K562 (cell line): ENCODE measurements around the gene WASF2. TPM values are rescaled to one million over a fixed set of nuclear protein-coding genes. Genes with fewer than 3 reads are reported as not detected.

Source experiments
- ATAC-seq: fragments of 200-7000 bp; cut with Tn5 transposase; 3 replicates; pipeline ENCODE4 v1.9.1; 2020; ENCODE audit warnings: moderate library complexity
- BruUV-seq: library from RNA; stranded (reverse); fragments of 400-500 nt; replicated peaks from 2 replicates; lab custom pipeline; 2021; lab: Mats Ljungman, UMichigan
- CTCF ChIA-PET: fragments of 300-600 bp; formaldehyde crosslinking; extraction: SDS; loops from one replicate; lab custom pipeline; 2021; ENCODE audit warnings: low intra/inter-chr PET ratio; lab: Yijun Ruan, JAX
- POLR2A ChIA-PET: fragments of 300-600, 350-650 bp; sonication (Branson Sonifier 250); formaldehyde crosslinking; extraction: SDS; loops from one replicate; lab custom pipeline; 2021; ENCODE audit warnings: antibody characterized with exemption, inconsistent platforms; lab: Yijun Ruan, JAX
- DNase-seq, 4 experiments: peaks; one replicate each; pipeline versions ENCODE4 v3.0.0 to v3.0.0-alpha.2; 2011 to 2018; ENCODE audit warnings: low spot score in 3 of 4, mixed read lengths in 3 of 4; ENCODE audit errors: extremely low read depth in 1 of 4
- FAIRE-seq: peaks from 2 replicates; lab custom pipeline; 2011; peaks lifted over from hg19 to GRCh38; lab: Jason Lieb, UNC
- H2AFZ ChIP-seq: 2 replicates; pipeline ENCODE4 v1.6.0; 2011; ENCODE audit warnings: low read depth, low read length, control low read depth, inconsistent platforms
- H3K27ac ChIP-seq: fragments of 200-600 bp; 3 replicates; pipeline ENCODE4 v1.8.0; 2011; ENCODE audit warnings: low read depth, mild to moderate bottlenecking, control low read depth, inconsistent platforms, low read length, moderate library complexity, mixed read lengths; ENCODE audit errors: extremely low read depth
- H3K27me3 ChIP-seq, 2 experiments: fragments of 300-600 bp in 1 of 2; 2 replicates in 1 of 2; 3 replicates in 1 of 2; pipeline versions ENCODE4 v1.6.0 to v1.8.0; 2011; ENCODE audit warnings: inconsistent platforms in 2 of 2, low read length in 2 of 2, mild to moderate bottlenecking in 1 of 2, mixed read lengths in 1 of 2, moderate library complexity in 1 of 2; ENCODE audit not compliant: control insufficient read depth in 2 of 2, insufficient read depth in 2 of 2
- H3K36me3 ChIP-seq: fragments of 300-600 bp; 3 replicates; pipeline ENCODE4 v1.8.0; 2011; ENCODE audit warnings: mild to moderate bottlenecking, low read length, inconsistent platforms; ENCODE audit not compliant: control insufficient read depth, insufficient read depth
- H3K4me1 ChIP-seq, 2 experiments: fragments of 200-600 bp in 1 of 2; replicated peaks in 1 of 2; 2 replicates in 1 of 2; 3 replicates in 1 of 2; pipeline versions ENCODE4 v1.5.1 to v1.8.0; 2011; ENCODE audit warnings: inconsistent platforms in 2 of 2, low read length in 2 of 2, mild to moderate bottlenecking in 1 of 2, mixed read lengths in 1 of 2, moderate library complexity in 1 of 2; ENCODE audit not compliant: control insufficient read depth in 2 of 2, insufficient read depth in 2 of 2
- H3K4me2 ChIP-seq: 2 replicates; pipeline ENCODE4 v1.6.1; 2011; ENCODE audit warnings: low read length, control low read depth, inconsistent platforms, mixed read lengths; ENCODE audit not compliant: insufficient read depth
- H3K4me3 ChIP-seq: fragments of 200-600 bp; sonication (generic), shearing (Covaris generic); 2 replicates; pipeline ENCODE4 v1.5.1; 2016; ENCODE audit warnings: control low read depth, inconsistent platforms
- H3K79me2 ChIP-seq: fragments of 200-600 bp; 3 replicates; pipeline ENCODE4 v1.8.0; 2011; ENCODE audit warnings: low read length, inconsistent platforms; ENCODE audit not compliant: control insufficient read depth, insufficient read depth
- H3K9ac ChIP-seq, 2 experiments: 2 replicates each; pipeline versions ENCODE4 v1.6.0 to v1.6.1; 2011; ENCODE audit warnings: low read depth in 2 of 2, low read length in 2 of 2, control low read depth in 1 of 2, inconsistent platforms in 1 of 2, mild to moderate bottlenecking in 1 of 2, mixed read lengths in 1 of 2; ENCODE audit not compliant: insufficient read depth in 1 of 2
- H3K9me1 ChIP-seq: one replicate; pipeline ENCODE4 v1.6.0; 2011; ENCODE audit warnings: inconsistent platforms, mild to moderate bottlenecking, low read length, moderate library complexity; ENCODE audit not compliant: control insufficient read depth, insufficient read depth
- H3K9me3 ChIP-seq: replicated peaks from 2 replicates; pipeline ENCODE4 v1.5.1; 2011; ENCODE audit warnings: low read depth, low read length, inconsistent platforms; ENCODE audit not compliant: control insufficient read depth, insufficient read depth
- H4K20me1 ChIP-seq: replicated peaks from 2 replicates; pipeline ENCODE4 v1.6.1; 2011; ENCODE audit warnings: low read length, inconsistent platforms, mixed read lengths; ENCODE audit not compliant: control insufficient read depth, insufficient read depth
- ATF7 ChIP-seq: fragments of 450-650 bp; IDR thresholded peaks from 2 replicates; pipeline ENCODE4 v1.7.1; 2014; ENCODE audit warnings: mild to moderate bottlenecking, moderate library complexity
- BHLHE40 ChIP-seq: IDR thresholded peaks from 2 replicates; pipeline ENCODE4 v1.6.1; 2011; ENCODE audit warnings: low read length, improper control_type of control experiment
- CREM ChIP-seq: IDR thresholded peaks from 2 replicates; pipeline ENCODE4 v1.6.1; 2014; ENCODE audit warnings: antibody characterized with exemption, low read depth
- EZH2 ChIP-seq: IDR thresholded peaks from 2 replicates; pipeline ENCODE4 v1.6.1; 2012; ENCODE audit warnings: low read depth, mild to moderate bottlenecking, inconsistent platforms, low read length, borderline replicate concordance
- HNRNPK ChIP-seq: fragments of 200-400 bp; formaldehyde crosslinking; IDR thresholded peaks from one replicate; pipeline ENCODE4 v1.6.1; 2018; ENCODE audit warnings: mild to moderate bottlenecking, low read depth, low read length; ENCODE audit not compliant: poor library complexity, severe bottlenecking
- MAFF ChIP-seq: IDR thresholded peaks from 2 replicates; pipeline ENCODE4 v1.6.1; 2012; ENCODE audit warnings: low read length, improper control_type of control experiment
- RBFOX2 ChIP-seq: fragments of 200-400 bp; formaldehyde crosslinking; IDR thresholded peaks from 2 replicates; pipeline ENCODE4 v1.6.1; 2017; ENCODE audit warnings: low read depth, mild to moderate bottlenecking, low read length, moderate library complexity
- SIX5 ChIP-seq, 2 experiments: IDR thresholded peaks; 2 replicates each; pipeline ENCODE4 v1.6.1; 2011; ENCODE audit warnings: low read length in 2 of 2, borderline replicate concordance in 1 of 2, low read depth in 1 of 2, mild to moderate bottlenecking in 1 of 2, moderate library complexity in 1 of 2; ENCODE audit not compliant: insufficient read depth in 1 of 2
- TCFL5 ChIP-seq: fragments of 250-450 bp; sonication (Bioruptor Pico); conservative IDR thresholded peaks from 2 replicates; pipeline ENCODE4 v1.6.1; 2021; ENCODE audit warnings: mild to moderate bottlenecking, moderate library complexity, matching md5 sums
- ZKSCAN1 ChIP-seq: fragments of 150-350 bp; IDR thresholded peaks from 2 replicates; pipeline ENCODE4 v1.6.1; 2016; ENCODE audit warnings: low read depth, low read length
- ZNF133 ChIP-seq: fragments of 250-450 bp; sonication (Bioruptor Pico); IDR thresholded peaks from 2 replicates; pipeline ENCODE4 v1.4.0; 2020; ENCODE audit warnings: mild to moderate bottlenecking
- ZNF41 ChIP-seq: fragments of 250-450 bp; sonication (Bioruptor Pico); conservative IDR thresholded peaks from 2 replicates; pipeline ENCODE4 v1.4.0; 2020; ENCODE audit warnings: mild to moderate bottlenecking
- ZNF436 ChIP-seq: fragments of 250-450, 450-650 bp; sonication (Bioruptor Pico); formaldehyde crosslinking; IDR thresholded peaks from 2 replicates; pipeline ENCODE4 v1.7.0; 2020; ENCODE audit warnings: mild to moderate bottlenecking
- ZNF592 ChIP-seq: fragments of 450-650 bp; IDR thresholded peaks from 2 replicates; pipeline ENCODE4 v1.6.1; 2017; ENCODE audit warnings: antibody characterized with exemption, mild to moderate bottlenecking
- WGBS: fragments of 100-300 bp; shearing (Covaris generic); methylation state at CpG from one replicate; pipeline ENCODE4 v1.1.6; 2016; ENCODE audit warnings: low coverage, mixed read lengths; ENCODE audit not compliant: insufficient coverage; ENCODE audit errors: missing lambda C conversion rate; 5-methylcytosine and 5-hydroxymethylcytosine counted together
- in situ Hi-C: fragments of 300-500 bp; cut with MboI; formaldehyde crosslinking; loops from 4 replicates; pipeline ENCODE4 v1.15.0; 2018; ENCODE audit warnings: inconsistent platforms, mixed read lengths
- intact Hi-C: fragments of 100-400 bp; cut with micrococcal nuclease; formaldehyde crosslinking; loops from 2 replicates; pipeline ENCODE4 v1.14.2; 2022
- polyA plus RNA-seq, 8 experiments: library from polyadenylated mRNA; depleted of rRNA in 4 of 8; stranded (reverse) in 5 of 8; unstranded in 3 of 8; fragments of >200 nt; fragmentation: Nextera tagmentation in 2 of 8; fragmentation: Illumina TruSeq in 1 of 8; extraction: Ambion mirVana in 2 of 8; extraction: Trizol in 1 of 8; gene quantifications; 2 replicates each; pipeline versions ENCODE4 v1.2.1 to v1.2.3, GENCODE V29; 2011 to 2014; ENCODE audit warnings: inconsistent platforms in 1 of 8, missing spikeins in 1 of 8
- total RNA-seq, 7 experiments: library from RNA; depleted of rRNA in 6 of 7; stranded (reverse); fragments of >200 nt in 6 of 7; fragmentation: Illumina TruSeq in 2 of 7; extraction: Trizol in 2 of 7; gene quantifications; 2 replicates each; pipeline versions ENCODE4 v1.2.1 to v1.2.3, GENCODE V29; 2011 to 2021; ENCODE audit warnings: low replicate concordance in 1 of 7
- TF ChIP-seq, protein P1 (sequence below): IDR thresholded peaks from 2 replicates; pipeline ENCODE4 v1.6.1; 2011; ENCODE audit warnings: borderline replicate concordance, low read depth, mild to moderate bottlenecking, moderate library complexity, low read length; ENCODE audit not compliant: insufficient read depth, poor library complexity, severe bottlenecking
- TF ChIP-seq, protein P2 (sequence below): fragments of 450-650 bp; formaldehyde crosslinking; IDR thresholded peaks from 2 replicates; pipeline ENCODE4 v1.4.0; 2020; ENCODE audit warnings: mild to moderate bottlenecking, mixed read lengths

The WASF2 gene
- total and polyA plus RNA-seq, 9 of the 15 experiments (the other 6 are each of a cell fraction or from before 2014, with no cell fraction given): 8.2 to 163 (median 31.2) TPM

GRCh38 chr1:27529704-27530018, 39.7 kb upstream of the WASF2 start:
- Histone ChIP-seq H3K9me3 (no peaks in the 10 kb centered on the region), H3K4me2 (no peak overlapping the region), H3K36me3 (peaks cover 18% of the 10 kb centered on the region; the same call in 2 of the 3 replicates), H3K9me1 (no peaks in the 10 kb centered on the region), H3K4me3 (no peak overlapping the region), H3K4me1 (peaks cover 34 to 60% of the 10 kb centered on the region in 2 experiments), H3K27ac (peak overlapping the region; percentile 38), H4K20me1 (no peaks in the 10 kb centered on the region), H3K27me3 (no peaks in the 10 kb centered on the region), H3K79me2 (peaks cover 36% of the 10 kb centered on the region), H2AFZ (peak overlapping the region; percentile 27), H3K9ac (peak overlapping the region; percentile 18 to 96; a peak in 3 of 4 replicates)
- in situ Hi-C loops (no loop called here), intact Hi-C loops (loop anchor here (1.0 kb wide), 1 partner anchor 101 kb away; no protein-coding TSS in a partner anchor)
- WGBS: 18% methylated on average over 5 of the region's 5 CpGs
- BruUV-seq: no TSS peak
- ATAC-seq (no peak), FAIRE-seq (peak; percentile 26), DNase-seq (peak in 1 of 4 experiments; percentile 51)
- CTCF ChIA-PET: no interaction called here
- POLR2A ChIA-PET: interaction anchor here (1.0 kb wide), 1 partner anchor 27 kb away, joined by 3 read pairs; no protein-coding TSS in a partner anchor
- TF ChIP-seq ZNF436 (CRISPR knock-in tag): no peak
- no peak for TF ChIP-seq RBFOX2
- TF ChIP-seq TCFL5: no peak
- TF ChIP-seq, protein P1, sequence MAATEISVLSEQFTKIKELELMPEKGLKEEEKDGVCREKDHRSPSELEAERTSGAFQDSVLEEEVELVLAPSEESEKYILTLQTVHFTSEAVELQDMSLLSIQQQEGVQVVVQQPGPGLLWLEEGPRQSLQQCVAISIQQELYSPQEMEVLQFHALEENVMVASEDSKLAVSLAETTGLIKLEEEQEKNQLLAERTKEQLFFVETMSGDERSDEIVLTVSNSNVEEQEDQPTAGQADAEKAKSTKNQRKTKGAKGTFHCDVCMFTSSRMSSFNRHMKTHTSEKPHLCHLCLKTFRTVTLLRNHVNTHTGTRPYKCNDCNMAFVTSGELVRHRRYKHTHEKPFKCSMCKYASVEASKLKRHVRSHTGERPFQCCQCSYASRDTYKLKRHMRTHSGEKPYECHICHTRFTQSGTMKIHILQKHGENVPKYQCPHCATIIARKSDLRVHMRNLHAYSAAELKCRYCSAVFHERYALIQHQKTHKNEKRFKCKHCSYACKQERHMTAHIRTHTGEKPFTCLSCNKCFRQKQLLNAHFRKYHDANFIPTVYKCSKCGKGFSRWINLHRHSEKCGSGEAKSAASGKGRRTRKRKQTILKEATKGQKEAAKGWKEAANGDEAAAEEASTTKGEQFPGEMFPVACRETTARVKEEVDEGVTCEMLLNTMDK: no peak
- no peak for TF ChIP-seq BHLHE40
- TF ChIP-seq ATF7: peak; percentile 4; the same call in 1 of the 2 replicates
- TF ChIP-seq, protein P2, sequence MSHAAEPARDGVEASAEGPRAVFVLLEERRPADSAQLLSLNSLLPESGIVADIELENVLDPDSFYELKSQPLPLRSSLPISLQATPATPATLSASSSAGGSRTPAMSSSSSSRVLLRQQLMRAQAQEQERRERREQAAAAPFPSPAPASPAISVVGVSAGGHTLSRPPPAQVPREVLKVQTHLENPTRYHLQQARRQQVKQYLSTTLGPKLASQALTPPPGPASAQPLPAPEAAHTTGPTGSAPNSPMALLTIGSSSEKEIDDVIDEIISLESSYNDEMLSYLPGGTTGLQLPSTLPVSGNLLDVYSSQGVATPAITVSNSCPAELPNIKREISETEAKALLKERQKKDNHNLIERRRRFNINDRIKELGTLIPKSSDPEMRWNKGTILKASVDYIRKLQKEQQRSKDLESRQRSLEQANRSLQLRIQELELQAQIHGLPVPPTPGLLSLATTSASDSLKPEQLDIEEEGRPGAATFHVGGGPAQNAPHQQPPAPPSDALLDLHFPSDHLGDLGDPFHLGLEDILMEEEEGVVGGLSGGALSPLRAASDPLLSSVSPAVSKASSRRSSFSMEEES: no peak
- TF ChIP-seq ZKSCAN1: no peak
- TF ChIP-seq ZNF41: no peak
- TF ChIP-seq ZNF133 (CRISPR knock-in tag): no peak
- no peak for TF ChIP-seq EZH2
- no peak for TF ChIP-seq SIX5 (IDR thresholded peaks at IDR 0.05; ENCODE audit: borderline replicate concordance in 1 of 2, insufficient read depth in 1 of 2, low read depth in 1 of 2, low read length in 2 of 2)
- 0 out of 2 replicates have a peak, but pooled peaks have one; percentile 9 for TF ChIP-seq ZNF592
- TF ChIP-seq CREM: no peak
- TF ChIP-seq MAFF: no peak
- no peak for TF ChIP-seq HNRNPK
